GM13977 (cell line): ENCODE results near the gene LGALS3BP.

ENCODE experiments used
- DNase-seq: peaks from one replicate; pipeline ENCODE4 v3.0.0; 2012; ENCODE audit warnings: low spot score
- CTCF ChIP-seq: IDR thresholded peaks from 2 replicates; pipeline ENCODE4 v1.5.1; 2012; ENCODE audit warnings: mild to moderate bottlenecking, control low read depth; ENCODE audit not compliant: insufficient read depth; ENCODE audit errors: extremely low read depth, missing control alignments
- in situ Hi-C: fragments of 300-500 bp; cut with MboI; formaldehyde crosslinking; loops from one replicate; pipeline ENCODE4 v1.12.0; 2022; ENCODE audit warnings: low sequenced_read_pairs, low pct_unique_long_range_greater_than_20kb, mixed read lengths, inconsistent platforms; ENCODE audit not compliant: unreplicated experiment

The LGALS3BP gene

GRCh38 chr17:79019632-79020584 is 40.2 kb upstream of the LGALS3BP start:
- in situ Hi-C loops, result no loop called here
- no peak for DNase-seq
- peak; percentile 51 for TF ChIP-seq CTCF

- in situ Hi-C loops, result no loop called here
- no peak for TF ChIP-seq CTCF
- no peak for DNase-seq
Observed at GRCh38 chr17:79019261-79019631, 39.5 kb upstream of the LGALS3BP start.

GRCh38 chr17:79018370-79018695 is 38.6 kb upstream of the LGALS3BP start:
- no peak for DNase-seq
- in situ Hi-C loops, result no loop called here
- TF ChIP-seq CTCF, result no peak

GRCh38 chr17:79017546-79018369 is 38.0 kb upstream of the LGALS3BP start:
- no peak for TF ChIP-seq CTCF
- in situ Hi-C loops, result no loop called here
- DNase-seq, result no peak

GRCh38 chr17:79014158-79014758 is 34.5 kb upstream of the LGALS3BP start:
- DNase-seq, result no peak
- no peak for TF ChIP-seq CTCF
- in situ Hi-C loops, result no loop called here

- no peak for DNase-seq
- in situ Hi-C loops, result no loop called here
- no peak for TF ChIP-seq CTCF
Observed at GRCh38 chr17:79012563-79013134, 32.9 kb upstream of the LGALS3BP start.
